CD4-positive, alpha-beta T cell (primary cell): ENCODE measurements around the gene H2AZ2. TPM values are rescaled to one million over a fixed set of nuclear protein-coding genes. Genes with fewer than 3 reads are reported as not detected.
A peak's percentile ranks its signal among the peaks of the same experiment; 100 is the strongest.
"Not testable (repeated sequence)": the region's sequence is repeated elsewhere in the genome, so short reads cannot be mapped to it uniquely, and the experiment has no call there.

Experiments used
- ATAC-seq: fragments of 200-7000 bp; cut with Tn5 transposase; one replicate; pipeline ENCODE4 v1.10.0; 2022; ENCODE audit warnings: mild to moderate bottlenecking; ENCODE audit not compliant: poor library complexity
- CTCF ChIA-PET: fragments of 350-600 bp; sonication (Branson Sonifier 250); formaldehyde crosslinking; loops from one replicate; lab custom pipeline; 2021; ENCODE audit warnings: antibody characterized with exemption, inconsistent platforms; lab: Charles Lee
- POLR2A ChIA-PET: fragments of 350-600 bp; sonication (Branson Sonifier 250); formaldehyde crosslinking; loops from one replicate; lab custom pipeline; 2021; ENCODE audit warnings: antibody characterized with exemption, inconsistent platforms; lab: Charles Lee
- DNase-seq, 14 experiments: peaks; one replicate each; pipeline ENCODE4 v3.0.0-alpha.2; 2013 to 2020; ENCODE audit warnings: mixed read lengths in 2 of 14
- H3K27ac ChIP-seq, 2 donors: one replicate each; pipeline versions ENCODE4 v1.5.1 to v1.7.0; 2013; ENCODE audit warnings: low read length in 2 of 2, low read depth in 1 of 2, mild to moderate bottlenecking in 1 of 2
- H3K27me3 ChIP-seq, 2 experiments: 1 replicate in 1 of 2; 2 replicates in 1 of 2; pipeline versions ENCODE4 v1.6.1 to v1.7.0; 2013; ENCODE audit warnings: low read length in 2 of 2, control low read depth in 1 of 2, mild to moderate bottlenecking in 1 of 2, moderate library complexity in 1 of 2; ENCODE audit not compliant: insufficient read depth in 2 of 2, control insufficient read depth in 1 of 2
- H3K36me3 ChIP-seq: one replicate; pipeline ENCODE4 v1.6.1; 2013; ENCODE audit warnings: low read length, control low read depth; ENCODE audit not compliant: insufficient read depth
- H3K4me1 ChIP-seq: one replicate; pipeline ENCODE4 v1.6.1; 2013; ENCODE audit warnings: low read length, control low read depth; ENCODE audit not compliant: insufficient read depth
- H3K4me3 ChIP-seq: one replicate; pipeline ENCODE4 v1.5.1; 2013; ENCODE audit warnings: mild to moderate bottlenecking, low read length, moderate library complexity
- H3K9me3 ChIP-seq, 2 experiments: 1 replicate in 1 of 2; 2 replicates in 1 of 2; pipeline versions ENCODE4 v1.6.1 to v1.7.0; 2013; ENCODE audit warnings: low read length in 2 of 2, mild to moderate bottlenecking in 2 of 2, control low read depth in 1 of 2, moderate library complexity in 1 of 2; ENCODE audit not compliant: control insufficient read depth in 1 of 2, insufficient read depth in 1 of 2
- H3K27ac Mint-ChIP-seq: one replicate; pipeline ENCODE4 v1.8.0; 2020; ENCODE audit warnings: mixed read lengths
- H3K27me3 Mint-ChIP-seq: one replicate; pipeline ENCODE4 v1.8.0; 2021; ENCODE audit warnings: mixed read lengths
- H3K36me3 Mint-ChIP-seq: one replicate; pipeline ENCODE4 v1.8.0; 2021; ENCODE audit warnings: low read depth, mixed read lengths
- H3K4me1 Mint-ChIP-seq: one replicate; pipeline ENCODE4 v1.8.0; 2021; ENCODE audit warnings: low read depth, mixed read lengths
- H3K4me3 Mint-ChIP-seq: one replicate; pipeline ENCODE4 v1.8.0; 2020; ENCODE audit warnings: mild to moderate bottlenecking, mixed read lengths
- H3K9me3 Mint-ChIP-seq: one replicate; pipeline ENCODE4 v1.8.0; 2020; ENCODE audit warnings: mixed read lengths
- CTCF ChIP-seq: fragments of 200-600 bp; IDR thresholded peaks from one replicate; pipeline ENCODE4 v1.8.0; 2022; ENCODE audit warnings: antibody characterized with exemption, mild to moderate bottlenecking
- intact Hi-C, 2 experiments: fragments of 100-400 bp; cut with DNase I in 1 of 2; cut with micrococcal nuclease in 1 of 2; formaldehyde crosslinking; loops; one replicate each; pipeline versions ENCODE4 v1.15.1 to v1.9.0; 2023 to 2025; cut with DNase I, micrococcal nuclease
- total RNA-seq, 174 experiments: library from RNA in 2 of 174; stranded (reverse) in 2 of 174; gene quantifications; one replicate each; pipeline ENCODE4 v1.2.3 and lab custom pipeline; 2021 to 2026

H2AZ2 gene
- total RNA-seq, 2 experiments from 2014 or later = 145 to 156 TPM

GRCh38 chr7:44876393-44876792 is 28.5 kb upstream of the H2AZ2 start:
- ATAC-seq (no peak), DNase-seq (no peak)
- no peak for TF ChIP-seq CTCF
- Mint-ChIP-seq H3K27me3 (no peaks in the 10 kb centered on the region), H3K4me3 (no peak overlapping the region), H3K27ac (peak overlapping the region; percentile 27), H3K36me3 (peaks cover 29% of the 10 kb centered on the region), H3K4me1 (peaks cover 27% of the 10 kb centered on the region), H3K9me3 (peaks cover 4% of the 10 kb centered on the region)
- CTCF ChIA-PET = interaction anchor here (1.2 kb wide), 1 partner anchor 19 kb away, joined by 3 read pairs; no protein-coding TSS in a partner anchor
- Histone ChIP-seq H3K4me1 (peaks cover 3% of the 10 kb centered on the region), H3K36me3 (no peaks in the 10 kb centered on the region), H3K27me3 (no peaks in the 10 kb centered on the region), H3K27ac (no peak overlapping the region), H3K9me3 (peaks cover 3 to 20% of the 10 kb centered on the region in 2 experiments), H3K4me3 (no peak overlapping the region)
- intact Hi-C loops = no loop called here
- POLR2A ChIA-PET = interaction anchor here (1.0 kb wide), 2 partner anchors 10 to 270 kb away, joined by 3 read pairs; partner anchors contain the start of gene OGDH

GRCh38 chr7:44875241-44875640 is 27.4 kb upstream of the H2AZ2 start:
- Mint-ChIP-seq H3K4me3 (no peak overlapping the region), H3K27ac (no peak overlapping the region), H3K9me3 (peaks cover 3% of the 10 kb centered on the region), H3K36me3 (peaks cover 18% of the 10 kb centered on the region), H3K4me1 (peaks cover 15% of the 10 kb centered on the region), H3K27me3 (no peaks in the 10 kb centered on the region)
- intact Hi-C loops = no loop called here
- Histone ChIP-seq H3K36me3 (no peaks in the 10 kb centered on the region), H3K9me3 (peaks cover 0 to 28% of the 10 kb centered on the region in 2 experiments), H3K27ac (no peak overlapping the region), H3K27me3 (no peaks in the 10 kb centered on the region), H3K4me3 (no peak overlapping the region), H3K4me1 (no peaks in the 10 kb centered on the region)
- DNase-seq (no peak), ATAC-seq (no peak)
- TF ChIP-seq CTCF = no peak
- ChIA-PET CTCF (interaction anchor here (1.6 kb wide), 1 partner anchor 18 kb away, joined by 4 read pairs; no protein-coding TSS in a partner anchor), POLR2A (interaction anchor here (0.6 to 2.2 kb wide), 2 partner anchors 10 to 12 kb away, joined by 3 to 13 read pairs; partner anchors contain the start of gene PURB)

- ChIA-PET POLR2A (no interaction called here), CTCF (no interaction called here)
- DNase-seq = no peak
- Histone ChIP-seq H3K27me3 (no peaks in the 10 kb centered on the region), H3K9me3 (peaks cover 0 to 24% of the 10 kb centered on the region in 2 experiments), H3K27ac (no peak overlapping the region), H3K4me1 (no peaks in the 10 kb centered on the region), H3K36me3 (no peaks in the 10 kb centered on the region), H3K4me3 (no peak overlapping the region)
- Mint-ChIP-seq H3K36me3 (peaks cover 7% of the 10 kb centered on the region), H3K4me1 (peaks cover 6% of the 10 kb centered on the region), H3K27me3 (no peaks in the 10 kb centered on the region), H3K27ac (no peak overlapping the region), H3K4me3 (no peak overlapping the region), H3K9me3 (no peaks in the 10 kb centered on the region)
- no peak for ATAC-seq
- no peak for TF ChIP-seq CTCF
- intact Hi-C loops = no loop called here
Measured at GRCh38 chr7:44872787-44873186, 24.9 kb upstream of the H2AZ2 start.

GRCh38 chr7:44871918-44872317 is 24.0 kb upstream of the H2AZ2 start:
- CTCF ChIA-PET, H3K9me3 Mint-ChIP-seq, intact Hi-C loops, H3K36me3 ChIP-seq, H3K4me1 Mint-ChIP-seq, DNase-seq, ATAC-seq, H3K4me3 Mint-ChIP-seq, H3K27ac Mint-ChIP-seq, H3K4me3 ChIP-seq, H3K27ac ChIP-seq, H3K27me3 ChIP-seq, H3K27me3 Mint-ChIP-seq, H3K36me3 Mint-ChIP-seq, H3K4me1 ChIP-seq, POLR2A ChIA-PET: not testable (repeated sequence)
- peaks cover 0 to 24% of the 10 kb centered on the region in 2 experiments for H3K9me3 ChIP-seq

DNA sequence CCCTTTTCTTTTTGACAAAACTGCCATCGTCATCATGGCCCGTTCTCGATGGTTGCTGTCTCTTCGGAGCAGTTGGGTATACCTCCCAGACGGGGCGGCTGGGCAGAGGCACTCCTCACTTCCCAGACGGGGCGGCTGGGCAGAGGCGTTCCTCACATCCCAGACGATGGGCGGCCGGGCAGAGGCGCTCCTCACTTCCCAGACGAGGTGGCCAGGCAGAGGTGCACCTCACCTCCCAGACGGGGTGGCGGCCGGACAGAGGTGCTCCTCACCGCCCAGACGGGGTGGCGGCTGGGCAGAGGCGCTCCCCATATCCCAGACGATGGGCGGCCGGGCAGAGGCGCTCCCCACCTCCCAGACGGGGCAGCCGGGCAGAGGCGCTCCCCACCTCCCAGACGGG is 22.9 kb upstream of the H2AZ2 start:
- H3K4me1 Mint-ChIP-seq, H3K4me3 Mint-ChIP-seq, H3K9me3 Mint-ChIP-seq, DNase-seq, H3K27me3 Mint-ChIP-seq, H3K27ac ChIP-seq, H3K27ac Mint-ChIP-seq, CTCF ChIA-PET, ATAC-seq, H3K27me3 ChIP-seq, H3K36me3 ChIP-seq, H3K4me3 ChIP-seq, intact Hi-C loops, H3K36me3 Mint-ChIP-seq, POLR2A ChIA-PET, H3K4me1 ChIP-seq: not testable (repeated sequence)
- peaks cover 0 to 24% of the 10 kb centered on the region in 2 experiments for H3K9me3 ChIP-seq
